SU-DHL-6 (cell line): ENCODE results near the gene ADIRF.
"Not testable (repeated sequence)": the region's sequence is repeated elsewhere in the genome, so short reads cannot be mapped to it uniquely, and the experiment has no call there.

ENCODE experiments used
- H2AFZ ChIP-seq: fragments of 200-600 bp; sonication (generic); 2 replicates; pipeline ENCODE4 v1.6.1; 2014; ENCODE audit warnings: low read depth, mild to moderate bottlenecking, moderate library complexity, mixed read lengths, antibody characterized with exemption, low read length; ENCODE audit not compliant: severe bottlenecking
- H3F3A ChIP-seq: fragments of 200-600 bp; shearing (Covaris generic); 2 replicates; pipeline ENCODE4 v1.6.0; 2016; ENCODE audit warnings: antibody characterized with exemption, mild to moderate bottlenecking; ENCODE audit not compliant: insufficient read depth
- H3K27ac ChIP-seq: fragments of 200-600 bp; sonication (generic); 2 replicates; pipeline ENCODE4 v1.5.1; 2016; ENCODE audit warnings: low read depth, mild to moderate bottlenecking, low read length, moderate library complexity, mixed read lengths
- H3K27me3 ChIP-seq: fragments of 200-600 bp; sonication (generic), shearing (Covaris generic); 2 replicates; pipeline ENCODE4 v1.6.0; 2014; ENCODE audit warnings: mild to moderate bottlenecking, low read length
- H3K36me3 ChIP-seq: fragments of 200-600 bp; sonication (generic); 2 replicates; pipeline ENCODE4 v1.6.1; 2014; ENCODE audit warnings: mild to moderate bottlenecking, low read length, mixed read lengths
- H3K4me2 ChIP-seq: fragments of 300-600, 200-600 bp; shearing (Covaris generic), sonication (generic); 2 replicates; pipeline ENCODE4 v1.6.0; 2014; ENCODE audit warnings: low read length, low read depth, mild to moderate bottlenecking; ENCODE audit not compliant: poor library complexity, severe bottlenecking
- H3K4me3 ChIP-seq: fragments of 200-600 bp; sonication (generic); 2 replicates; pipeline ENCODE4 v1.5.1; 2014; ENCODE audit warnings: antibody characterized with exemption, low read length, mild to moderate bottlenecking, mixed read lengths; ENCODE audit not compliant: insufficient read depth, poor library complexity, severe bottlenecking
- H3K79me2 ChIP-seq: fragments of 200-600 bp; sonication (generic); 2 replicates; pipeline ENCODE4 v1.6.1; 2014; ENCODE audit warnings: mild to moderate bottlenecking, low read length, moderate library complexity; ENCODE audit not compliant: insufficient read depth
- H3K9ac ChIP-seq: fragments of 200-600 bp; sonication (generic); 2 replicates; pipeline ENCODE4 v1.7.0; 2014; ENCODE audit warnings: mild to moderate bottlenecking, low read length
- H3K9me2 ChIP-seq: fragments of 200-600 bp; sonication (generic); replicated peaks from 2 replicates; pipeline ENCODE4 v1.6.1; 2014; ENCODE audit warnings: low read length; ENCODE audit not compliant: insufficient read depth
- H3K9me3 ChIP-seq: fragments of 200-600 bp; sonication (generic); 2 replicates; pipeline ENCODE4 v1.6.1; 2014; ENCODE audit warnings: low read length, mixed read lengths; ENCODE audit not compliant: insufficient read depth
- H4K20me1 ChIP-seq: fragments of 200-600 bp; sonication (generic); 2 replicates; pipeline ENCODE4 v1.6.1; 2014; ENCODE audit warnings: low read depth, mild to moderate bottlenecking, antibody characterized with exemption, low read length, moderate library complexity, mixed read lengths
- EZH2phosphoT487 ChIP-seq: fragments of 200-600 bp; sonication (generic), shearing (Covaris generic); conservative IDR thresholded peaks from 2 replicates; pipeline ENCODE4 v1.6.1; 2018; ENCODE audit warnings: mild to moderate bottlenecking, antibody characterized with exemption, low read length, moderate library complexity, mixed read lengths
- TF ChIP-seq, protein P1 (sequence below): fragments of 200-600 bp; sonication (generic); IDR thresholded peaks from one replicate; pipeline ENCODE4 v1.5.1; 2017; ENCODE audit warnings: antibody characterized with exemption, mild to moderate bottlenecking, low read length, moderate library complexity; ENCODE audit not compliant: insufficient read depth, poor library complexity, severe bottlenecking

Gene ADIRF

DNA sequence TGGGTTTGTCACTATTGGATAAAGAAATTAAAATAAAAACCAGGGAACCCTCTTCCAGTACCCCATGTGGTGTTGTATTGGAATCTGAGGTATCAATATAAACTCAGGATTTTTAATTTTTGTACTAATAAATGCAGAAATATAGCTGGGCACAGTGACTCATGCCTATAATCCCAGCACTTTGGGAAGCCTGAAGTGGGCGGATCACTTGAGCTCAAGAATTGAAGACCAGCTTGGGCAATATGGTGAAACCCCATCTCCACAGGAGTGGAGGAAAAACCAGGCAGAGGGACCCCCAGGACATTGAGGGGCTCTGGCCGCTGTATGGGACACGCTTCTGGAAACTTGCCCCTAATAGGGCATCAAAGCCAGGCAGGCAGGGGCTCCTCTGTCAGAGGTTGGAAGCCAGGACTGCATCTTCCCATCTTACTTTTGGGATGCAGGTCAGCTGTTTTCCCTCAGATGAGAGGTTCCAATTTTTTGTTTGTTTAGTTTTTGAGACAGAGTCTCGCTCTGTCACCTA is 11.1 kb downstream of the ADIRF start:
- no peaks in the 10 kb centered on the region for H4K20me1 ChIP-seq
- no peak overlapping the region for H3K4me2 ChIP-seq
- no peaks in the 10 kb centered on the region for H3F3A ChIP-seq
- no peak overlapping the region for H3K4me3 ChIP-seq
- H2AFZ ChIP-seq = no peak overlapping the region
- H3K36me3 ChIP-seq = no peaks in the 10 kb centered on the region
- H3K27me3 ChIP-seq = no peaks in the 10 kb centered on the region
- no peaks in the 10 kb centered on the region for H3K9me3 ChIP-seq
- no peak overlapping the region for H3K9ac ChIP-seq
- no peak overlapping the region for H3K27ac ChIP-seq
- TF ChIP-seq, protein P1, sequence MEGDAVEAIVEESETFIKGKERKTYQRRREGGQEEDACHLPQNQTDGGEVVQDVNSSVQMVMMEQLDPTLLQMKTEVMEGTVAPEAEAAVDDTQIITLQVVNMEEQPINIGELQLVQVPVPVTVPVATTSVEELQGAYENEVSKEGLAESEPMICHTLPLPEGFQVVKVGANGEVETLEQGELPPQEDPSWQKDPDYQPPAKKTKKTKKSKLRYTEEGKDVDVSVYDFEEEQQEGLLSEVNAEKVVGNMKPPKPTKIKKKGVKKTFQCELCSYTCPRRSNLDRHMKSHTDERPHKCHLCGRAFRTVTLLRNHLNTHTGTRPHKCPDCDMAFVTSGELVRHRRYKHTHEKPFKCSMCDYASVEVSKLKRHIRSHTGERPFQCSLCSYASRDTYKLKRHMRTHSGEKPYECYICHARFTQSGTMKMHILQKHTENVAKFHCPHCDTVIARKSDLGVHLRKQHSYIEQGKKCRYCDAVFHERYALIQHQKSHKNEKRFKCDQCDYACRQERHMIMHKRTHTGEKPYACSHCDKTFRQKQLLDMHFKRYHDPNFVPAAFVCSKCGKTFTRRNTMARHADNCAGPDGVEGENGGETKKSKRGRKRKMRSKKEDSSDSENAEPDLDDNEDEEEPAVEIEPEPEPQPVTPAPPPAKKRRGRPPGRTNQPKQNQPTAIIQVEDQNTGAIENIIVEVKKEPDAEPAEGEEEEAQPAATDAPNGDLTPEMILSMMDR = no peak
- no peak for TF ChIP-seq EZH2phosphoT487
- no peaks in the 10 kb centered on the region for H3K9me2 ChIP-seq
- no peaks in the 10 kb centered on the region for H3K79me2 ChIP-seq

DNA sequence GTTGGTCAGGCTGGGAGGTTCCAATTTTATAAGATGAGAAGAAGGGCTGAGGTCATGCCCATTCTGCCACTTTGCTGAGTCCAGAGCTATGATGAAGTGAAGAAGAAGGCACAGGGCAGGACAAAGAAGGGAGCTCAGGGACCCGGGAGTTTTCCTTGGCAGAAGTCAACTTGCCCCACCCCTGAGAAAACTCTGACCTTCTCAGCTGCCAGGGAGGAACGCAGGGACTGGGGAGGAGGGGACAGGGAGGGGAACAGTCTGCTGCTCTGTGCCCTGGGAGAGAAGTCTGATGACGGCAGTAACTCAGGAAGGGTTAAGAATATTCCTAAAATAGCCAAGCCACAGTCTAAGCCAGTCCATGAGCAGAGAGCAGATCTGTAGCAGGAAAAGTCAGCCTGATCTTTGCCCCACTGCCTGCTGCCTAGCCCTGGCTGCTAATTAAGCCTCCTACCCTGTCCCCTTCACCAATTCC is 11.7 kb downstream of the ADIRF start:
- Histone ChIP-seq H3K27me3 (no peaks in the 10 kb centered on the region), H3K4me3 (no peak overlapping the region), H3F3A (no peaks in the 10 kb centered on the region), H3K79me2 (no peaks in the 10 kb centered on the region), H4K20me1 (no peaks in the 10 kb centered on the region), H3K36me3 (no peaks in the 10 kb centered on the region), H3K27ac (no peak overlapping the region), H2AFZ (no peak overlapping the region), H3K9ac (no peak overlapping the region), H3K9me2 (no peaks in the 10 kb centered on the region), H3K9me3 (no peaks in the 10 kb centered on the region), H3K4me2 (no peak overlapping the region)
- TF ChIP-seq EZH2phosphoT487 = no peak
- TF ChIP-seq, protein P1 = no peak

DNA sequence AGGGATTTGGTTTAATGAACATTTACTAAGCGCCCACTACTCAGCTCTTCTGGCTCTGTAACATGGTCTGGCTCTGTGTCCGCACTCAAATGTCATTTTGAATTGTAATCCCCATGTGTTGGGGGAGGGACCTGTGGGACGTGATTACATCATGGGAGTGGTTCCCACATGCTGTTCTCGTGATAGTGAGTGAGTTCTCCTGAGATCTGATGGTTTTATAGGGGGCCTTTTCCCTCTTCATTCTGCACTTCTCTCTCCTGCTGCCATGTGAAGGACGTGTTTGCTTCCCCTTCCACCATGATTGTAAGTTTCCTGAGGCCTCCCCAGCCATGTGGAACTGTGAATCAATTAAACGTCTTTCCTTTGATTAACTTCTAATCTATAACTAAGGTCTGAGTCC is 12.7 kb downstream of the ADIRF start:
- H3K27ac ChIP-seq, H3K4me3 ChIP-seq, H3F3A ChIP-seq, H2AFZ ChIP-seq, H3K27me3 ChIP-seq, H3K4me2 ChIP-seq, H4K20me1 ChIP-seq, H3K36me3 ChIP-seq, H3K9me3 ChIP-seq, H3K9me2 ChIP-seq, H3K9ac ChIP-seq, H3K79me2 ChIP-seq: not testable (repeated sequence)

DNA sequence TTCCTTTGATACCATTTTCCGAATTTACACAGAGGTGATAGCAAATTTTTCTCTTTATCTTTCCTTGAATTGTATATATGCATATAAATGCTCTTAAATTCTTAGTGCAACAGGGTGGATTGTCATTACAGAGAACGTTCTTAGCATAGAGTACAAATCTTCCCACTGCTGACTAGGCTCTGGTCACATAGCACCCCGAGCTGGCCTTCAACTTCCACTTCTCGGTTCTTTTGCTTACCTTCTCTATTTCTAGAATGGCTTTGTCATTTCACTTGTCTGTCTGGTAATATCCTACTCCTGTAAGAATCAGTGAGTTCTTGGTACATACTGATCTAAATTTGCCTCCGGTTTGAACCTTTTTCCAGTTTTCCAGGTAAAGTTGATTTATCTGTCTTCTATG is 13.4 kb downstream of the ADIRF start:
- Histone ChIP-seq H3K27me3 (no peaks in the 10 kb centered on the region), H3K4me2 (no peak overlapping the region), H3K27ac (no peak overlapping the region), H3K36me3 (no peaks in the 10 kb centered on the region), H3K9me3 (no peaks in the 10 kb centered on the region), H3F3A (no peaks in the 10 kb centered on the region), H4K20me1 (no peaks in the 10 kb centered on the region), H3K9ac (no peak overlapping the region), H3K79me2 (no peaks in the 10 kb centered on the region), H3K9me2 (no peaks in the 10 kb centered on the region), H3K4me3 (no peak overlapping the region), H2AFZ (no peak overlapping the region)
- TF ChIP-seq, protein P1 = no peak
- no peak for TF ChIP-seq EZH2phosphoT487

DNA sequence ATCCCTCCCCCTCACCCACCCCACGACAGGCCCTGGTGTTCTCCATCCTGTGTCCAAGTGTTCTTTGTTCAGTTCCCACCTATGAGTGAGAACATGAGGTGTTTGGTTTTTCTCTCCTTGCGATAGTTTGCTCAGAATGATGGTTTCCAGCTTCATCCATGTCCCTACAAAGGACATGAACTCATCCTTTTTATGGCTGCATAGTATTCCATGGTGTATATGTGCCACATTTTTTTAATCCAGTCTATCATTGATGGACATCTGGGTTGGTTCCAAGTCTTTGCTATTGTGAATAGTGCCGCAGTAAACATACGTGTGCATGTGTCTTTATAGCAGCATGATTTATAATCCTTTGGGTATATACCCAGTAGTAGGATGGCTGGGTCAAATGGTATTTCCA is 16.2 kb downstream of the ADIRF start:
- not testable (repeated sequence) for H3K4me3 ChIP-seq, H3K36me3 ChIP-seq, H3K27ac ChIP-seq, H4K20me1 ChIP-seq, H3K9me3 ChIP-seq, H2AFZ ChIP-seq, H3F3A ChIP-seq, H3K9ac ChIP-seq, H3K9me2 ChIP-seq, H3K27me3 ChIP-seq, H3K79me2 ChIP-seq, H3K4me2 ChIP-seq
